Measurements from ENCODE around the gene LIG1. TPM values are rescaled to one million over a fixed set of nuclear protein-coding genes. Genes with fewer than 3 reads are reported as not detected.

LIG1 gene
- polyA plus RNA-seq, 2 donors = 31.2 to 53.3 TPM

DNA sequence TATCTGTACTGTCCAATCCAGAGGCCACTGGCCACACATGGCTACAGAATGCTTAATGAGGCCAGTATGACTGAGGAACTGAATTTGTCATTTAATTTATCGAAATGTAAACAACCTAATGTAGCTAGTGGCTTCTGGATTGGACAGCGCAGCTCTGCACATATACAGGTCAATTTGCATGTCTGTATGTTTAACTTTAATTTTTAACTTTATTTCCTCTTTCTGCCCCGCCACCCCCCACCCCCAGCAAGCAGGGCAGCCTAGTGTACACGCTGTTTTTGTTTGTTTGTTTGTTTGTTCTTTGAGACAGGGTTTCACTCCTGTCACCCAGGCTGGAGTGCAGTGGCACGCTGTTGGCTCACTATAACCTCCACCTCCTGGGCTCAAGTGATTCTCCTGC is 15.9 kb upstream of the LIG1 start:
- H3K27ac ChIP-seq (ENCODE audit: low read depth in 2 of 2, low read length in 1 of 2) = no peak overlapping the region
- no peaks in the 10 kb centered on the region for H3K27me3 ChIP-seq (ENCODE audit: control insufficient read depth in 1 of 2, insufficient read depth in 2 of 2, low read length in 2 of 2)
- no peaks in the 10 kb centered on the region for H3K4me1 ChIP-seq (ENCODE audit: control insufficient read depth in 2 of 2, insufficient read depth in 2 of 2, low read length in 1 of 2)
- H3K36me3 ChIP-seq (ENCODE audit: control insufficient read depth in 2 of 2, insufficient read depth in 2 of 2, low read length in 1 of 2) = peaks cover 2 to 11% of the 10 kb centered on the region in 2 donors
- H3K9me3 ChIP-seq (ENCODE audit: control insufficient read depth in 2 of 2, insufficient read depth in 1 of 2, low read depth in 1 of 2, low read length in 1 of 2) = no peaks in the 10 kb centered on the region
- H3K4me3 ChIP-seq (ENCODE audit: low read depth in 1 of 2, low read length in 2 of 2) = no peak overlapping the region
- 88 to 89% methylated on average over 5 of the region's 5 CpGs for WGBS, 2 donors

DNA sequence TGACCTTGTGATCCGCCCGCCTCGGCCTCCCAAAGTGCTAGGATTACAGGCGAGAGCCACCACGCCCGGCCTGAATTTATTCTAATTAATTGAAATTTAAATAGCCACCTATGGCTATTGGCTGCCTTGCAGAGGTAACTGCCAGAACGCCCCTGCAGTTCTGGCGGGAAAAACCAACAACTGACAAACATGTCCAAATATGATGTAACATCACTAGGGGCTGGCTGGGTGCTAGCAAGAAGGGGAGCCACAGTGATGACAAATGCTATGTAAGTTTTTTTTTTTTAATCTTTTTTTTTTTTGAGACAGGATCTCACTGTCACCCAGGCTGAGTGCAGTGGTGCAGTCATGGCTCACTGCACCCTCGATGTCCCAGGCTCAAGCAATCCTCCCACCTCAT is 13.2 kb upstream of the LIG1 start:
- WGBS, 2 donors = 88 to 89% methylated on average over 9 of the region's 9 CpGs
- H3K27ac ChIP-seq (ENCODE audit: low read depth in 2 of 2, low read length in 1 of 2) = no peak overlapping the region
- peaks cover 2 to 8% of the 10 kb centered on the region in 2 donors for H3K36me3 ChIP-seq (ENCODE audit: control insufficient read depth in 2 of 2, insufficient read depth in 2 of 2, low read length in 1 of 2)
- no peaks in the 10 kb centered on the region for H3K9me3 ChIP-seq (ENCODE audit: control insufficient read depth in 2 of 2, insufficient read depth in 1 of 2, low read depth in 1 of 2, low read length in 1 of 2)
- no peaks in the 10 kb centered on the region for H3K27me3 ChIP-seq (ENCODE audit: control insufficient read depth in 1 of 2, insufficient read depth in 2 of 2, low read length in 2 of 2)
- no peak overlapping the region for H3K4me3 ChIP-seq (ENCODE audit: low read depth in 1 of 2, low read length in 2 of 2)
- no peaks in the 10 kb centered on the region for H3K4me1 ChIP-seq (ENCODE audit: control insufficient read depth in 2 of 2, insufficient read depth in 2 of 2, low read length in 1 of 2)

DNA sequence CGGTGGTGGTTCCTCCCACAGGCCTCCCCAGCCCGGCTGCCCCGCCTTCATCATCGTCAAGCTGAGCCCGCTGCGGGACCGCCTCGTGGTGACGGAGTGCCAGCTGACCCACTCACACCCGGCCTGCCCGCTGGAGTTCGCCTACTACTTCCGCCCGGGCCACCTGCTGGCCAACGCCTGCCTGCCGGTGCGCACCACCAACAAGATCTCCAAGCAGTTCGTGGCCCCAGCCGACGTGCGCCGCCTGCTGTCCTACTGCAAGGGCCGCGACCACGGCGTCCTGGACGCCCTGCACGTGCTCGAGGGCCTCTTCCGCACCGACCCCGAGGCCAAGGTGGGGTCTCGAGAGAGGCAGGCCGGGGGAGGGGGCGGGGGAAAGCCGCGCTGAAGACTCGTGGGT is 12.3 kb upstream of the LIG1 start:
- peaks cover 2 to 6% of the 10 kb centered on the region in 2 donors for H3K36me3 ChIP-seq (ENCODE audit: control insufficient read depth in 2 of 2, insufficient read depth in 2 of 2, low read length in 1 of 2)
- H3K27ac ChIP-seq (ENCODE audit: low read depth in 2 of 2, low read length in 1 of 2) = no peak overlapping the region
- H3K9me3 ChIP-seq (ENCODE audit: control insufficient read depth in 2 of 2, insufficient read depth in 1 of 2, low read depth in 1 of 2, low read length in 1 of 2) = no peaks in the 10 kb centered on the region
- H3K4me1 ChIP-seq (ENCODE audit: control insufficient read depth in 2 of 2, insufficient read depth in 2 of 2, low read length in 1 of 2) = no peaks in the 10 kb centered on the region
- H3K27me3 ChIP-seq (ENCODE audit: control insufficient read depth in 1 of 2, insufficient read depth in 2 of 2, low read length in 2 of 2) = no peaks in the 10 kb centered on the region
- WGBS, 2 donors = 93 to 97% methylated on average over 38 of the region's 38 CpGs
- H3K4me3 ChIP-seq (ENCODE audit: low read depth in 1 of 2, low read length in 2 of 2) = no peak overlapping the region

DNA sequence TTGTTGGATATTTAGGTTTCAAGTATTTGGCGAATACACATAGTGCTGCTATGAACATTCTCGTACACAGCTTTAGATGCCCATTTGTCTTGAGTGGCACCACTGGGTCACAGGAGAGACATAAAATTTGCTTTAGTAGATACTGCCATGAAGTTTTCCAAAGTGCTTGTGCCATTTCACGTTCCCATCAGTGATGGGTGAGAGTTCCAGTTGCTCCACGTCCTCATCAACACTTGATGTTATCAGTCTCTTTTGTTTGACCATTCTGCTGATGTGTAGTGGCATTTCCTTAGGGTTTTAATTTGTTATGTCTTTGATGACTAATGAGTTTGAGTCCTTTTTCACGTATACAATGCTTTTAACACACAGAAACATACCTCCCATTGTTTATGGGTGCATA is 11.4 kb upstream of the LIG1 start:
- Histone ChIP-seq H3K36me3 (ENCODE audit: control insufficient read depth in 2 of 2, insufficient read depth in 2 of 2, low read length in 1 of 2) (peaks cover 2 to 6% of the 10 kb centered on the region in 2 donors), H3K27me3 (ENCODE audit: control insufficient read depth in 1 of 2, insufficient read depth in 2 of 2, low read length in 2 of 2) (no peaks in the 10 kb centered on the region), H3K4me3 (ENCODE audit: low read depth in 1 of 2, low read length in 2 of 2) (no peak overlapping the region), H3K27ac (ENCODE audit: low read depth in 2 of 2, low read length in 1 of 2) (no peak overlapping the region), H3K4me1 (ENCODE audit: control insufficient read depth in 2 of 2, insufficient read depth in 2 of 2, low read length in 1 of 2) (no peaks in the 10 kb centered on the region), H3K9me3 (ENCODE audit: control insufficient read depth in 2 of 2, insufficient read depth in 1 of 2, low read depth in 1 of 2, low read length in 1 of 2) (no peaks in the 10 kb centered on the region)
- 95 to 96% methylated on average over 5 of the region's 5 CpGs for WGBS, 2 donors

DNA sequence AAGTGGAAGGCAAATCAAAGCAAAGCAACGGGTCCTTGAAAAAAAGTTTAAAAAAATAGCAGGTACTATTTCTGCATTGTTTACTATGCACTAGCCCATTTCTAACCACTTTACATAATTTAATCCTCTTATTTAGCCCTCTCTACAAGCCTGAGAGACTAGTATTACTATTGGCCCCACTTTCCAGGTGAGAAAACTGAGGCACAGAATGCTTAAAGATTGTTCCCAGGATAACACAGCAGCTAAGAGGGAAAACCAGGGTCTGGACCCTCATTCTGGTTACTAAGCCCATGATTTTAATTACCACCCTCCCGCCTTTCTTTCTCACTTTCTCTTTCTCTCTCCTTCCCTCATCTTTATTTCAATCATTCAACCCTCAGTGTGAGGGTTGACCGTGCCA is 6.1 kb upstream of the LIG1 start:
- no peaks in the 10 kb centered on the region for H3K9me3 ChIP-seq (ENCODE audit: control insufficient read depth in 2 of 2, insufficient read depth in 1 of 2, low read depth in 1 of 2, low read length in 1 of 2)
- H3K36me3 ChIP-seq (ENCODE audit: control insufficient read depth in 2 of 2, insufficient read depth in 2 of 2, low read length in 1 of 2) = peaks cover 0 to 5% of the 10 kb centered on the region in 2 donors
- H3K4me3 ChIP-seq (ENCODE audit: low read depth in 1 of 2, low read length in 2 of 2) = no peak overlapping the region
- no peaks in the 10 kb centered on the region for H3K27me3 ChIP-seq (ENCODE audit: control insufficient read depth in 1 of 2, insufficient read depth in 2 of 2, low read length in 2 of 2)
- WGBS, 2 donors = 81 to 93% methylated on average over 3 of the region's 3 CpGs
- H3K27ac ChIP-seq (ENCODE audit: low read depth in 2 of 2, low read length in 1 of 2) = no peak overlapping the region
- peaks cover 4% of the 10 kb centered on the region in 2 donors for H3K4me1 ChIP-seq (ENCODE audit: control insufficient read depth in 2 of 2, insufficient read depth in 2 of 2, low read length in 1 of 2)

DNA sequence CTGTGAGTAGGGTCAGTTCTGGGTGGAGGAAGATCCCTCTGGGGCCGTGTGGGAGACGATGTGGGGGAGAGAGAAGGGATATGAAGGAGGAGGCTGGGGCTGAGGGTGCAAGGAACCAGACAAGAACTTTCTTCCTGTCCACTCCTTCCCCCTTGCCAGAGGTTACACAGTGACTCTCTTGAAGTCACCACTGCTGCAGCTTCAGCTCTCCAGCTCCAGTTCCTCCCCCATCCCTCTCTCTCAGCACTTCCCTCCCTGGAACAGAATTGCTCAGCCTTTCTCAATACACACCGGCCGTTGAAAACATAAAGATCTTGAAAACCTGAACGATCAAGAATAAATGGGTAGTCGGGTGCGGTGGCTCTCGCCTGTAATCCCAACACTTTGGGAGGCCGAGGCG is 5.4 kb upstream of the LIG1 start:
- no peaks in the 10 kb centered on the region for H3K9me3 ChIP-seq (ENCODE audit: control insufficient read depth in 2 of 2, insufficient read depth in 1 of 2, low read depth in 1 of 2, low read length in 1 of 2)
- peaks cover 4 to 7% of the 10 kb centered on the region in 2 donors for H3K4me1 ChIP-seq (ENCODE audit: control insufficient read depth in 2 of 2, insufficient read depth in 2 of 2, low read length in 1 of 2)
- H3K27me3 ChIP-seq (ENCODE audit: control insufficient read depth in 1 of 2, insufficient read depth in 2 of 2, low read length in 2 of 2) = no peaks in the 10 kb centered on the region
- no peak overlapping the region for H3K27ac ChIP-seq (ENCODE audit: low read depth in 2 of 2, low read length in 1 of 2)
- H3K36me3 ChIP-seq (ENCODE audit: control insufficient read depth in 2 of 2, insufficient read depth in 2 of 2, low read length in 1 of 2) = peaks cover 0 to 5% of the 10 kb centered on the region in 2 donors
- H3K4me3 ChIP-seq (ENCODE audit: low read depth in 1 of 2, low read length in 2 of 2) = no peak overlapping the region
- 91 to 92% methylated on average over 10 of the region's 10 CpGs for WGBS, 2 donors

DNA sequence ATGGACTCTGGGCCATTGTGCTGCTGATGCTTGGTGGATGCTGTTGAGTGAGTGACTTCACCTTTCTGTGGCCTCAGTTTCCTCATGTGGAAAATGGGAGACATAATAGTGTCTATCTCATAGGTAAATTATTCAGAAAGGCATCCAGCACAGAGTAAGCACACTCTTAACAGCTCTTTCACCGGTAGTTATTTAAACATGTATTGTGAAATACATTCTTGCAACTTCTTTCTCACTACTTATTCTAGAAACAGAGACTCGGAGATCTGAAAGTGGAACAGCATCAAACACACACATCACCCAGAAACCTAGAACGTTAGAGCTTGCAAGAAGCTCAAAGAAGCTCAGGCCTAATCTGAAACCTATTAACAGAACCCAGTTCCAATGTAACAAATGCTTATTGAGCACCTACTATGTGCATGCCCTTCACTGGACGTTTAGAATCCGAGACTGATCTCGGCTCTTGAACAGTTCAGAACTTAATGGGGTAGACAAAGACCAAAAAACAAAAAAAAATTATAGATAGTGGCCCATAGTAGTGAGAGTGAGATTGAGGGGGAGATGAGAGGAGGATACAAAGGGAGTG is 4.4 kb upstream of the LIG1 start:
- 77 to 79% methylated on average over 6 of the region's 6 CpGs for WGBS, 2 donors
- Histone ChIP-seq H3K36me3 (ENCODE audit: control insufficient read depth in 2 of 2, insufficient read depth in 2 of 2, low read length in 1 of 2) (peaks cover 0 to 5% of the 10 kb centered on the region in 2 donors), H3K27me3 (ENCODE audit: control insufficient read depth in 1 of 2, insufficient read depth in 2 of 2, low read length in 2 of 2) (no peaks in the 10 kb centered on the region), H3K4me1 (ENCODE audit: control insufficient read depth in 2 of 2, insufficient read depth in 2 of 2, low read length in 1 of 2) (peaks cover 4 to 7% of the 10 kb centered on the region in 2 donors), H3K4me3 (ENCODE audit: low read depth in 1 of 2, low read length in 2 of 2) (no peak overlapping the region), H3K27ac (ENCODE audit: low read depth in 2 of 2, low read length in 1 of 2) (no peak overlapping the region), H3K9me3 (ENCODE audit: control insufficient read depth in 2 of 2, insufficient read depth in 1 of 2, low read depth in 1 of 2, low read length in 1 of 2) (no peaks in the 10 kb centered on the region)

DNA sequence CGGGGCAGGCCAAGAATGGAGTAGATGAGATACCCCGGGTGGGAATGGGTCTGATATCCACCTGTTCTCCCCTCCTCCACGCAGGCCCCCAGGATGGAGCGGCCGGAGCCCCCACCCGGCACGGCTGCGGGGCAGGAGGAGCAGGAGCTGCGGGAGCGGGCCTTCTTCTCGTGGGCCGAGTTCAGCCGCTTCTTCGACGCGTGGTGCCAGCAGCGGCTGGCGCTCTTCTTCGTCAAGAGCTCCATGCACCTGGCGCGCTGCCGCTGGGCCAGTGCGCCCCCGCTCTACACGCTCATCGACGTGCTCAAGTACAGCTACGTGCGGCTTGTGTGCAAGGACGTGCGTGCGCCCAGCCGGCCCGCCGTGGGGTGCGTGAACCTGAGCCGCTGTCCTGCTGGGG is 1.6 kb upstream of the LIG1 start:
- Histone ChIP-seq H3K27me3 (ENCODE audit: control insufficient read depth in 1 of 2, insufficient read depth in 2 of 2, low read length in 2 of 2) (no peaks in the 10 kb centered on the region), H3K4me3 (ENCODE audit: low read depth in 1 of 2, low read length in 2 of 2) (no peak overlapping the region), H3K4me1 (ENCODE audit: control insufficient read depth in 2 of 2, insufficient read depth in 2 of 2, low read length in 1 of 2) (peaks cover 4 to 7% of the 10 kb centered on the region in 2 donors), H3K9me3 (ENCODE audit: control insufficient read depth in 2 of 2, insufficient read depth in 1 of 2, low read depth in 1 of 2, low read length in 1 of 2) (no peaks in the 10 kb centered on the region), H3K27ac (ENCODE audit: low read depth in 2 of 2, low read length in 1 of 2) (no peak overlapping the region), H3K36me3 (ENCODE audit: control insufficient read depth in 2 of 2, insufficient read depth in 2 of 2, low read length in 1 of 2) (peaks cover 0 to 5% of the 10 kb centered on the region in 2 donors)
- 85 to 86% methylated on average over 37 of the region's 37 CpGs for WGBS, 2 donors

DNA sequence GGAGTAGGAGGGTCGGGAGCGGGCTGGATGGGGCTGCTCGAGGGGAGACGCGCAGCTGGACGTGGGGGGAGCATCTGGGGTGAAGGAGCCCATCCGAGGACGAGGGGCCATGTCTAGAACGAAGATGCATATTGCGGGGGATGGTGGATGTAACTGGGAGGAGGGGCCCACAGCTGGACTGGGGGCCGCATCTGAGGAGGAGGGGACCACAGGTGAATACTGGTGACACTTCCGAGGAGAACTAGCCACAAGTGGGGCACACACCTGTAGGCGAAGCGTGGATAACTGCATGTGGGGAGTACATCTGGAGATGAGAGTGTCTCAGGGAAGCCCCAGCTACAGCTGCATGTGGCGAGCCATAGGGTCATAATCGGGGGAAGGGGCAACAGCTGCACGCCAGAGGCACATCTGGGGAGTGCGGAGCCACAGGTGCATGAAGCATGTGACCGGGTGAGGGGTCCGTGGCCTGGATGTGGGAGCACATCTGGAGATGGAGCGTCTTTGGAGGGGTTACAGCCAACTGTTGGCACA is 738 bp upstream of the LIG1 start:
- H3K27me3 ChIP-seq (ENCODE audit: control insufficient read depth in 1 of 2, insufficient read depth in 2 of 2, low read length in 2 of 2) = no peaks in the 10 kb centered on the region
- peak overlapping the region; percentile 93 to 95 for H3K27ac ChIP-seq (ENCODE audit: low read depth in 2 of 2, low read length in 1 of 2)
- H3K4me3 ChIP-seq (ENCODE audit: low read depth in 1 of 2, low read length in 2 of 2) = peak overlapping the region; percentile 63 to 84
- H3K36me3 ChIP-seq (ENCODE audit: control insufficient read depth in 2 of 2, insufficient read depth in 2 of 2, low read length in 1 of 2) = peaks cover 0 to 5% of the 10 kb centered on the region in 2 donors
- H3K4me1 ChIP-seq (ENCODE audit: control insufficient read depth in 2 of 2, insufficient read depth in 2 of 2, low read length in 1 of 2) = peaks cover 4 to 7% of the 10 kb centered on the region in 2 donors
- H3K9me3 ChIP-seq (ENCODE audit: control insufficient read depth in 2 of 2, insufficient read depth in 1 of 2, low read depth in 1 of 2, low read length in 1 of 2) = no peaks in the 10 kb centered on the region
- 2 to 3% methylated on average over 21 of the region's 21 CpGs for WGBS, 2 donors

DNA sequence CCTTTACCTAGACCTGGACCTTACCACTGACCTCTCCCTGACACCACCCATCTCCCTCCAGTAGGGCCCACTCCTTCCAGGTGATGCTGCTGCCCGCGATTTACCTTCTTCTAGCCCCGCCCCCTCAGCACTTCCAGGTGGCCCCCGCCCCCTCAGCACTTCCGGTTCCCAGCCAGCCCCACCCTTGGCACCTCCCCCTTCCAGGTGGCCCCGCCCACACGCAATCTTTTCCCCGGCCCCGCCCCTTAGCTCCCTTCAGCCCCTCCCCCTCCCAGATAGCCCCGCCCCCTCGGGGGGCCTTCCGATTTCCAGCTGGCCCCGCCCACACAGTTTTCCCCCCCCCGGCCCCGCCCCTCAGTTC is 586 bp downstream of the LIG1 start:
- no peaks in the 10 kb centered on the region for H3K9me3 ChIP-seq (ENCODE audit: control insufficient read depth in 2 of 2, insufficient read depth in 1 of 2, low read depth in 1 of 2, low read length in 1 of 2)
- peaks cover 0 to 5% of the 10 kb centered on the region in 2 donors for H3K36me3 ChIP-seq (ENCODE audit: control insufficient read depth in 2 of 2, insufficient read depth in 2 of 2, low read length in 1 of 2)
- H3K4me1 ChIP-seq (ENCODE audit: control insufficient read depth in 2 of 2, insufficient read depth in 2 of 2, low read length in 1 of 2) = peaks cover 4 to 7% of the 10 kb centered on the region in 2 donors
- H3K27ac ChIP-seq (ENCODE audit: low read depth in 2 of 2, low read length in 1 of 2) = peak overlapping the region; percentile 93 to 95
- 2 to 3% methylated on average over 15 of the region's 15 CpGs for whole genome bisulfite sequencing, 2 donors
- peak overlapping the region; percentile 63 to 84 for H3K4me3 ChIP-seq (ENCODE audit: low read depth in 1 of 2, low read length in 2 of 2)
- H3K27me3 ChIP-seq (ENCODE audit: control insufficient read depth in 1 of 2, insufficient read depth in 2 of 2, low read length in 2 of 2) = no peaks in the 10 kb centered on the region
